Tibial nerve (tissue), 3 donors: ENCODE data around the gene WASF2.

Source experiments
- CTCF ChIP-seq, 5 experiments: fragments of 200-600 bp in 3 of 5; fragments of 450-650 bp in 2 of 5; sonication (generic) in 3 of 5; IDR thresholded peaks; one replicate each; pipeline ENCODE4 v1.5.1; 2016 to 2019; ENCODE audit warnings: antibody characterized with exemption in 5 of 5, mild to moderate bottlenecking in 3 of 5, moderate library complexity in 2 of 5
- POLR2A ChIP-seq, 2 donors: fragments of 450-650 bp; IDR thresholded peaks; one replicate each; pipeline ENCODE4 v1.6.1; 2017; ENCODE audit warnings: antibody characterized with exemption in 2 of 2, mild to moderate bottlenecking in 2 of 2, moderate library complexity in 2 of 2

- peak in 2 of 5 experiments; percentile 33 to 38 for TF ChIP-seq CTCF (IDR thresholded peaks at IDR 0.05)
- peak; percentile 98 to 99 for TF ChIP-seq POLR2A (IDR thresholded peaks at IDR 0.05)
Observed at GRCh38 chr1:27489973-27490741, at the start of gene WASF2.
